A673 (cell line): ENCODE measurements around the gene GSX2.

Source experiments
- EZH2 ChIP-seq: fragments of 200-600 bp; sonication (generic); IDR thresholded peaks from 2 replicates; pipeline ENCODE4 v1.6.1; 2017; ENCODE audit warnings: borderline replicate concordance, low read depth, mild to moderate bottlenecking, mixed read lengths, antibody characterized with exemption, low read length; ENCODE audit not compliant: poor library complexity, severe bottlenecking
- TF ChIP-seq, protein P1 (sequence below): fragments of 300-800, 200-600 bp; sonication (generic); conservative IDR thresholded peaks from 2 replicates; pipeline ENCODE4 v1.5.1; 2017; ENCODE audit warnings: low read depth, mild to moderate bottlenecking, antibody characterized with exemption, low read length, moderate library complexity, mixed read lengths

DNA sequence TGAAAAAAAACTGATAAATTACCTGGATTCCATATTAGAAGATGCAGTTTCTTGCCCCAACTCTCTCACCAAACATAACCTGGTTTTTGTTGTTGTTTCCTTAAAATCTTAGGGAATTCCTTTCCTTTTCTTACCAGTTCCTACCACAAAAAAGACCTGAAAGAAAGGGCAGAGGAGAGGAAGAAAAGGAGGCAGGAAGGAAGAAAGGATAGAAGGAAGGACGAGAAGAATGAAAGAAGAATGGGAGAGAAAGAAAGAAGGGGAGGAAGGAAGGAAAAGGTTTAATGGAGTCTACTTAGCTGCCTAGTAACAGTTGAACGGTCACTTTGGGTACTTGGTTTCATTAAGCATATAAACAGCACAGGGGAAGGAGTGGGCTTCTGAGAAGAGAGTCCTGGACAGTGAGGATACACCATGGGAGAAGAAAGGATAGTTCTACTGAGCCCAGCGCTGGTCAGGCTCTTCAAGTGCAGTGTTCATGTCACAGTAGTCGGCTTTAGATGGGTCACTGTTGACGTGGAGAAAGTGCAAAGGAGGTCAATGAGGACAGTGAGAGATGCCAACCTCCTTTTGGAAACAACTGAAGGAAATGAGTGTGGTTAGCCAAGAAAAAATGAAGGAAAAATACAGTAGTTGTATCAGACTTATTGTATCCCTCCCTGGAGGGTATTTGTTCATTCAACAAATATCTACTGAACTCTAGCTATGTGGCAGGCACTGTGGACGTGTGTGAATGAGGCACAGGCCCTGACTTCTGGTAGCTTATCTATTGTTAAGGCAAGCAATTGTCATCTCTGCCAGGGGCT lies 34.5 kb upstream of the GSX2 start:
- TF ChIP-seq, protein P1, sequence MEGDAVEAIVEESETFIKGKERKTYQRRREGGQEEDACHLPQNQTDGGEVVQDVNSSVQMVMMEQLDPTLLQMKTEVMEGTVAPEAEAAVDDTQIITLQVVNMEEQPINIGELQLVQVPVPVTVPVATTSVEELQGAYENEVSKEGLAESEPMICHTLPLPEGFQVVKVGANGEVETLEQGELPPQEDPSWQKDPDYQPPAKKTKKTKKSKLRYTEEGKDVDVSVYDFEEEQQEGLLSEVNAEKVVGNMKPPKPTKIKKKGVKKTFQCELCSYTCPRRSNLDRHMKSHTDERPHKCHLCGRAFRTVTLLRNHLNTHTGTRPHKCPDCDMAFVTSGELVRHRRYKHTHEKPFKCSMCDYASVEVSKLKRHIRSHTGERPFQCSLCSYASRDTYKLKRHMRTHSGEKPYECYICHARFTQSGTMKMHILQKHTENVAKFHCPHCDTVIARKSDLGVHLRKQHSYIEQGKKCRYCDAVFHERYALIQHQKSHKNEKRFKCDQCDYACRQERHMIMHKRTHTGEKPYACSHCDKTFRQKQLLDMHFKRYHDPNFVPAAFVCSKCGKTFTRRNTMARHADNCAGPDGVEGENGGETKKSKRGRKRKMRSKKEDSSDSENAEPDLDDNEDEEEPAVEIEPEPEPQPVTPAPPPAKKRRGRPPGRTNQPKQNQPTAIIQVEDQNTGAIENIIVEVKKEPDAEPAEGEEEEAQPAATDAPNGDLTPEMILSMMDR, result no peak
- TF ChIP-seq EZH2, result no peak
